NCI-H345 (cell line): Measurements from ENCODE around the gene CNMD.
"Not testable (repeated sequence)": the region's sequence is repeated elsewhere in the genome, so short reads cannot be mapped to it uniquely, and the experiment has no call there.

Experiments used
- DNase-seq: peaks from one replicate; lab custom pipeline; 2025; lab: John Stamatoyannopoulos, UW

The CNMD gene

GRCh38 chr13:52744842-52745375, 5.3 kb upstream of the CNMD start:
- no peak for DNase-seq

DNA sequence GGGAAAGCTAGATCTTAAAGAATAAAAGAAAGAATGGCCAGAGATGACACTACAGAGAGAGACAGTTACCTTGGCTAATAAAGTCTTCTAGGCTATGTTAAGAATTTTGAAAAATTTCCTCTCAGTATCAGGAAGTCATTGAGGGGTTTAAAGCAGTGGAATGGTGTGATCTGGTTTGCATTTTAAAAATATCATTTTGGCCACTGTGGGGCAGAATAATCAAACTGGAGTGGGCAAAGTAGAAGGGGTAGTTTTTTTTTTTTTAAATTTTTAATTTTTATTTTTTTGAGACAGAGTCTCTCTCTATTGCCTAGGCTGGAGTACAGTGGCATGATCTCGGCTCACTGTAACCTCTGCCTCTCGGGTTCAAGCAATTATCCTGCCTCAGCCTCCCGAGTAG, 4.4 kb upstream of the CNMD start:
- no peak for DNase-seq

- DNase-seq: no peak
Measured at GRCh38 chr13:52743569-52743968, 3.9 kb upstream of the CNMD start.

DNA sequence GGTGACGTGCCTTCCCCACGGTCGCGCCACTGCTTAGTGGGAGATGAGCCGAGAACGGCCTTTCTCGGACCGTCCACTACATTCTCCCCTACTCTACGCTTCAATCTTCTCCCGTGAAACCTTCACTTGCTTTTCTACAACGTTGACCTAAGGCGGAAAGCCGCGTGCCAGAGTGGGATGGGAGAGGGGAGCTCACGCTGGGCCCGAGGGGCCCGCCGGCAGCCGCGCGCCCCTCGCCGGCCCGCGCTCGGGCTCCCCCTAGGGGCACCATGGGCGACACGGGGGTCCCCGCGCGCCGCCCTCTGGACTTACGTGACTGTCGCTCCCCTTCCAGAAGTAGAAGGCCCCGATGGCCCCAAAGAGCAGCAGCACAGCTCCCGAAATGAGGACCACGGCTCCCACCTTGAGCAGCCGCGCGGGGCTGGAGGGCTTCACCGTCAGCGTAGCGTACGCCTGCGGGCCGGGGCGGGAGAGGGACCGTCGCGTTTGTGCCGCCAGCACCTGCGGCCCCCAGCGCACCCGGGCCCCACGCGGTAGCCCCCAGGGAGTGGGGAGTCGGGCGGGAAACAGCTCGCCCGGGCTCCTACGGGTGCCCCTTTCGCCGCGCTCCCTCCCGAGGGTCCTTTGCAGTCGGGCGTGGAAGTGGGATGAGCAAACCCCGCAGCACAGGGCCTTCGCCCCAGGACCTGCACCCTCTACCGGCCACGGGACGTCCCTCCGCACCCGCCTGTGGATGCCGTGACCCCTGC, 727 bp downstream of the CNMD start:
- DNase-seq: no peak

DNA sequence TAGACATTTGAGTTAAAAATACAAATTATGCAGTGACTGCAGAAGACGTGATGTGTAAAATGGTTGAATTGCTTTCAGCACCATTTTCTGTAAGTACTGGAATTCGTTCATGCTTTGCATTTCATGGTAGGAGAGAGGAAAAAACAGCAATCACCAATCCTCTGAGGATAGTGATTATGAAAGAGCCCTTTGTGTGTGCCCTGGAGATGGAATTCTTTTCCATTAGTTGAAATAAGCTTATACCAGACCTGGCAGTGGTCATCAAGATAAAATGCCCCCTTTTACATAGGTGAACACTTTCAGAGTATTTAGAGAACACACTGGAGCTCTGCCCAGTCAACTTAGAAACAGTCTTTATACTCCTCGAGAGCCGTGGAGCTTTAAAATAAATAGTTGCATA, 1.7 kb downstream of the CNMD start:
- no peak for DNase-seq

DNA sequence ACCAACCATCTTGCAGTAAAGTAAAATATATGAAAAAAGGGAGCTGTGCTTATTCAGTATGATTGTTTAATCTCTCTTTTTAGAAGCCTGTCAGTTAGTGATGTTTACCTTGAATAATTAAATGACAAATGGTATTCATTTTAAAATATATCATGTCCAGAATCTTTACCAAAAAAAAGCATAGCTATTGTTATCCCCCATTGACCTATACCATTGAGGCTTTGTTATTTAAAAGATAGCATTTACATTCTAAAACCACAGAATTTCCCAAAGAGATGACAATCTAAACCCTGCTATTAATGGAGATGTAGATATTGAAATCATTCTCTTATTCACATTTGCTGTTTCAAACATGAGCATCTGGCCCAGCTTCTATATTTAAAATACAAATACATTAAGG, 2.2 kb downstream of the CNMD start:
- no peak for DNase-seq

GRCh38 chr13:52736891-52737290, 2.7 kb downstream of the CNMD start:
- no peak for DNase-seq

GRCh38 chr13:52734075-52734623, 5.5 kb downstream of the CNMD start:
- no peak for DNase-seq

DNA sequence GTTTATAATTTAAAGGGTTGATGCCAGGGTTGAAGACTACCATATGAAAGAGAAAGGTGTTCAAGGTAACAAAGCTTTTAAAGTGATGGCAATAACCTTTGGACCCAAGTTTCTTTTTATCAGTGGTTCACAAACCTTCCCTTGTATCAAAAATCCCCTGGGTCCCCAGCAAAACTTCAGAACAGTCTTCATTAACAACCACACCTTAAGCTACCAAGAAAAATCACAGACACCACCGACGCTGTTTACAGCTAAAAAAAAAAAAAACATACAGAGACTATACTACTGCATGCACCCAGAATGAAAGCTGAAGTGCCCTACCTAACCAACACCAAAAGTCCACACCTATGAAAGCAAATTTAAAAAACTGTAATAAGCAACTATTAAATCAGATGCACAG, 13.4 kb downstream of the CNMD start:
- no peak for DNase-seq

DNA sequence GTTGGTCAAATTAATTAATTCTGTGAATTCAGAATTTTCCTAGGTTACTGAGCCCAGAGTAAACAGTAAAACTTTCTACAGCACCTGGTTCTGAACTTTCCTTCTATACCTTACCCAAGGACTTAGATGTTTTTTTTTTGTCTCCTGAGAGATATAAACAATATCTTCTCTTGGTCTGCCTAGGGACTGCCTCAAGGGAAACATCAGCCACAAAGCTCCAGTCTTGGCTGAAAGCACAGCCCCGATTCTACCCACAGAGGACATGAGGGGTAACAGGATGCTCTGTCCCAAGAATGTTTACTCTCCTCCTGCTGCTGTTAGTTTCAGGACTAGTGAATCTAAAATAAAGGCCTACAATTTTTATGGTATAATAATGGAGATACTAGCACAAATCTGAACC, 14.3 kb downstream of the CNMD start:
- no peak for DNase-seq

DNA sequence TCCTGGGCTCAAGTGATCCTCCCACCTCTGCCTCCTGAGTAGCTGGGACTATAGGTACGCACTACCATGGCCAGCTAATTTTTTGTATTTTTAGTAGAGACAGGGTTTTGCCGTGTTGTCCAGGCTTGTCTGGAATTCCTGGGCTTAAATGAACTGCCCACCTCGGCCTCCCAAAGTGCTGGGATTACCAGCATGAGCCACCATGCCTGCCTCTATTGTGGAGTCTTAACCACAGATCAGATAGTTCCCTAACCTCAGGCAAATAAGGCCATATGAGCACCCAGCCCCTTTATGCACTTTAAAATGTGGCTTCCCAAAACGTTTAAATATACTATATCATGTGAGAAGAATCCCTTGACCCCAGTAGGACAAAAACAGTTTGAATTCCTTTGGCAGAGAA, 16.4 kb downstream of the CNMD start:
- DNase-seq: no peak

GRCh38 chr13:52721356-52721755, 18.3 kb downstream of the CNMD start:
- DNase-seq: not testable (repeated sequence)

GRCh38 chr13:52720904-52721303, 18.7 kb downstream of the CNMD start:
- DNase-seq: not testable (repeated sequence)

GRCh38 chr13:52713894-52714293, 25.7 kb downstream of the CNMD start:
- DNase-seq: no peak

- DNase-seq: no peak
Measured at GRCh38 chr13:52712385-52712784, 27.2 kb downstream of the CNMD start.

DNA sequence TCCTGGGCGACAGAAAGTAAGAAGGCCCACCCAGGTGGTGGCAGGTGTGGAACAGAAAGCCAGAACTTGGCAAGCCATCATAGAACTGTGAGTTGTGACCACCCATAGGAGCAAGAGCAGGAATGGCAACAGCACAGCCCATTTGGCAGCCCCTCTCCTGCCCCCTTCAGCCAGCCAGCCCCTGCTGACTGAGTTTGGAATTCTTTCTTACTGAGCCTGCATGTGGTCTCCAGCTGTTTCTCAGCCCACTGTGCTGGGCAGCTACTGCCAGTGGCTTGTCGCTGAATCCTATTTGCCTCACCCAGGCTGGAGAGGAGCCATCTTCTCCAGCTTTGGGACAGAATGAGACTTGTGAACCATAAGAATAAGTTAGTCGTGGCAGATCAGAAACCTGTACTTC, 28.3 kb downstream of the CNMD start:
- no peak for DNase-seq

DNA sequence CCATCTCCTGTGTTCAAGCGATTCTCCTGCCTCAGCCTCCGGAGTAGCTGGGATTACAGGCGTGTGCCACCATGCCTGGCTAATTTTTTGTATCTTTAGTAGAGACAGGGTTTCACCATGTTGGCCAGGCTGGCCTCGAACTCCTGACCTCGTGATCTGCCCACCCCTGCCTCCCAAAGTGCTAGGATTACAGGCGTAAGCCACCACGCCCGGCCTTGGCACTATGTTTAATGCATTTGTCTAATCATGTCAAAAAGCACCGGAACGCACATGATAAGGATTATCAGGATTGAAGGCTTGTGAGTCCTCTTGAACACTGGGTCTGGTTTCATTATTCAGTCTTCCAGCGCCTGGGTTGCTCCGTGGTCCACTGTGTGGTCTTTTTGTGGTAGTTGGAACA, 31.4 kb downstream of the CNMD start:
- DNase-seq: not testable (repeated sequence)

DNA sequence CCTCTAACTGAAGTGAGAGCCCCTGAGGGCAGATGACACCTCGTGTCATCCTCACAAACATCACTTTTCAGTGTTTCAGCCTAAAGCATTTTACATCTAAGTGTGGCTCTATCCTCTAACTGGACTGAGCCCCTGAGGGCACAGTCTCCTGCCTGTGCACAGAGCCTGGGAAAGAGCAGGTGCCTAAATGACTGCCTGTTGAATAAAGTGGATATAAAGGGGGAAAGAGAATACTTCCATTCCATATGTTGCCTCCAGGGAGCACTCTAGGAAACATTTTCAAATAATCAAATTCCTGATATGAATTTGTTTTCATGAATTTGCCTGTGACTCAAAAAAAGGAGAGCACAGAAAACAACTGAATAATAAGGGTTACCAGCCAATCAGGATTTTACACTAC, 32.2 kb downstream of the CNMD start:
- DNase-seq: peak; percentile 3

DNA sequence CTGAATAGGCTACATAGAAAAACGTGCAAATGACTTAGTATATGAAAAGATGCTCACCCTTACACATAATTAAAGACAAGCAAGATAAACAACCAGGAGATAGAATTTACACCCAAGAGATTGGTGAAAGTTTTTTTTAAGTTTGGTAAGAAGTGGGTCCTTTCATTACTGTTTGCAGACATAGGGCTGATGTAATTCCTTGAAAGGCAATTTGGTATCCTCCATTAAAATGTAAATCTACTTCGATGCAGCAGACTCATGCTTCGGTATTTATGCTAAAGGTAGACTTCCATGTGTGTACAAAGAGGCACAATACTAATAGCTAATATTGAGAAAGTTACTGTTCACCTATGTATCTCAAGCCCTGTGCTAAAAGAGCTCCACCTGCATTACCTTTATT, 33.5 kb downstream of the CNMD start:
- DNase-seq: no peak

GRCh38 chr13:52703482-52703881, 36.1 kb downstream of the CNMD start:
- DNase-seq: no peak

DNA sequence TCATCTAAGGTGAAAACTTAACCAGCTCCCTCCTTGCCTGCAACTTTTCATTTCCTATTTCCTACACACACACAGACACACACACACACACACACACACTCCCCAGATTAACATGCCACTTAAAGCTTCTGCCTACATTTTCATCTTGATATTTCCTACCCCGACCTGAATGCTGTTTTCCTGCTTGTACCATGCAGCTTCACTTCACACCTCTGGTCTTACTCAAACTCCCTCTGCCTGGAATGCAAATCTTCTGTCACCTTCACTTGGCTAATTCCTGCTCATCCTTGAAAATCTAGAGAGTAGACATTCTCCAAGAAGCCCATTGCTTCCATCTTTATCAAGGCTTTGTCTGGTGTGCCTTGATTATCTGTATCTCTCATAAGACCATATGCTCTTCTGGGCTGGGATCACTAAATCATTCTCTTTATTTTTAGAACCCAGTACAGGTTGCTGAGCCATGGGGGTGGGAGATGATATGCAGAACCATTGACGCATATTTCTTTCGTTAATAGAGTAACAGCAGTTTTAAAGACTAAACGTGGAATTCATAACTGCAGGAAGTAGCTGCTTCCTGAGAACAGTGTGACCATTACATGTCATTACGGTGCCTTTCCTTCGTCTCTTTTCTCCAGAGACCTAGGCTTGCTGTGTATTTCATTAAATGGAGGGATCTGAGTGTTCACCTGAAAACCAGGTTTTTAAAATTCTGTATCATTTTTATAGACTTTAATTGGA, 37.7 kb downstream of the CNMD start:
- DNase-seq: no peak

DNA sequence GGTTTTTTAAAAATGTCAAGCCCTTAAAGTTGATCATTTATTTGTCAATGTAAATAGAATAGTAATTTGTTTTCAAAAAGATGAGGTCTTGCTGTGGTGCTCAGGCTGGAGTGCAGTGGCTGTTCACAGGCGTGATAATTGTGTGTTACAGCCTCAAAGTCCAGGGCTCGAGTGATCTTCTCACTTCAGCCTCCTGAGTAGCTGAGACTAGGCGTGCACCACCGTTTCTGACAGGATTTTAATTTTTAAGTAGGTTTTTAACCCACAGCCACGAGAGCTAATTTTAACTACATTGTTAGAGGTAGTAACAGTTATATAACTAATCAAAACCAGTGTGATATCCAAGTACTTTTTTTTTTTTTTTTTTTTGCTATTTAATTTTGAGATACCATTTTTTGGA, 43.1 kb downstream of the CNMD start:
- DNase-seq: no peak

DNA sequence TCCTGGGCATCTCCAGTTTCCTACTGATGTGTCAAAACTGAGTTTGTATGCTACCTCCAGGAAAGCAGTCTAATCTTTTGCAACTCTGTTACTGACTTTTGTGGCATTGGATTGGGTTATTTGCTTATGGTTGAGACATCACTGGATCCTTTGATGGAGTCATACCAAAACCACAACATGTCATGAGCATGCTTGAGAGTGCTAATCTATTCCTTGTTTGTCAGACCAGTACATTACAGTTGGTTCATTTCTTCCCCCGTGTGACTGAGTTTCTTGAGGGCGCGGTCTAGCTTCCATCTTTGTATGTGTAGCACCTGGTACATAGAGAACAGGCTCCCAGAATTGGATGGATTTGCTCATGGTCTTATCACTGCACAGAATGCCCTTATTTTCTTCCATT, 43.8 kb downstream of the CNMD start:
- no peak for DNase-seq
